A204.1 (cell line): ENCODE measurements around the gene INPP5B.
A peak's percentile ranks its signal among the peaks of the same experiment; 100 is the strongest.

ENCODE experiments used
- FAIRE-seq: peaks from 2 replicates; lab custom pipeline; 2012; peaks lifted over from hg19 to GRCh38; lab: Jason Lieb, UNC

Gene INPP5B

GRCh38 chr1:37831809-37832208 is 115.0 kb downstream of the INPP5B start:
- FAIRE-seq, result no peak

GRCh38 chr1:37831109-37831508 is 115.7 kb downstream of the INPP5B start:
- FAIRE-seq, result no peak

DNA sequence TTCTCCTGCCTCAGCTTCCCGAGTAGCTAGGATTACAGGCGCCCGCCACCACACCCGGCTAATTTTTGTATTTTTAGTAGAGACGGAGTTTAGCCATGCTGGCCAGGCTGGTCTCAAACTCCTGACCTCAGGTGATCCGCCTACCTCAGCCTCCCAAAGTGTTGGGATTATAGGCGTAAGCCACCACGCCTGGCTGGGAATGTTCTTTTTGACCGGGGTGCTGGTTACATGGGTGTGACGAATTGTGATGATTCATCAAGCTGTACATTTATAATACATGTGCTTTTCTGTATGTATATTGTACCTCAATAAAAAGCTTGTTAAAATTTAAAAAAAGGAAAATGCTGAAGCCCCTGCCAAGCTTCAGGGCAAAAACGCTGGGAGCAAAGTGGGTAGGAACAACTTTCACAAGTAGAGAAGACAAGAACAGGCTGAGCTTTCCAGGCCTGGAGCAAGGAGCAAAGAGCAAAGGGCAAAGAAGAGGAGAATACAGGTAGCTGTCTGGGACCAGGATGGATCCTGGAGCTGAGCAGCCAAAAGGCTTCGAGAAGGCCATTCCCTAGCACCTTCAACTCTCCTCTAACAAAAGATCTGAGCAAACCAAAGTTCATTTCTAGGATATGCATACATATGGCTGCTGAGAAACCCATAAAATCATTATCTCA is 118.3 kb downstream of the INPP5B start:
- no peak for FAIRE-seq

GRCh38 chr1:37825506-37825905 is 121.3 kb downstream of the INPP5B start:
- FAIRE-seq, result no peak

GRCh38 chr1:37824001-37824400 is 122.9 kb downstream of the INPP5B start:
- FAIRE-seq, result no peak

GRCh38 chr1:37822906-37823815 is 123.7 kb downstream of the INPP5B start:
- no peak for FAIRE-seq

- no peak for FAIRE-seq
These were observed 125.4 kb downstream of the INPP5B start for GRCh38 chr1:37821481-37821880.

DNA sequence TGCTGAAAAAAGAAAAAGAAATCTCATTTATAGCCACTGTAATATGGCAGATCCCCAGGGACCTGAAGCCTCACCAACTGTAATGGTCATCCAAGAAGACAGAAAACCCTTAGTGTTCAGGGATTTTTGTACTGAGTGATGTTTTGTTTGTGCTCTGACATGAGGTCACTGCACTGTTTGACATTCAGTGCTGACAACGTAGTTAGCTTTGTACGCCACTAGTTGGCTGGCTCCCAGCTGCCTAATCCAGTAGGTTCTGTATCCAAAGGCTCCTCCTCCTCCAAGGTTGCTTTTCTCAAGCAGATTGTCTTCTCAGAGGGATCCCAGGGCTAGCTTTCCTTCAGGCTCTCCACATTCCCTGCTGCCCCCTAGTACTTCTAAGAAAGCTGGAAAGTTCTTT is 129.4 kb downstream of the INPP5B start:
- FAIRE-seq, result no peak

DNA sequence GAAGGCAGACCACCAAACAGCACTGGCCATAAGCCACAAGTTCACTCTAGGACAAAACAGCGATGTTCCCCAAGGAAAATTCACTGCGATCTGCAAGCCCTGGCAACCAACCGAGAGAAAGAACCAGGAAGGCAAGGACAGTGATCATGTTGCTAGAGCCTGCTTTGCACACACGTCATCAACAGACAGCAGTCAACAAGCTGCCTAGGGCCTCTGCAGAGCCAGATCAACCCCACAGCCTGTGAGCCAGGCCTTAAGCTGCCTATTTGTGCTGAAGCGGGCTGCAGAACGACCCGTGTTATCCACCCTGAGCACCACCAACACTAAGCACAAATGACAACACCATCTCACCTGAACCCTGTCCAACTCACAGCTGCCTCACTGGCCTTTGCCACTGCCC is 132.6 kb downstream of the INPP5B start:
- FAIRE-seq, result no peak

DNA sequence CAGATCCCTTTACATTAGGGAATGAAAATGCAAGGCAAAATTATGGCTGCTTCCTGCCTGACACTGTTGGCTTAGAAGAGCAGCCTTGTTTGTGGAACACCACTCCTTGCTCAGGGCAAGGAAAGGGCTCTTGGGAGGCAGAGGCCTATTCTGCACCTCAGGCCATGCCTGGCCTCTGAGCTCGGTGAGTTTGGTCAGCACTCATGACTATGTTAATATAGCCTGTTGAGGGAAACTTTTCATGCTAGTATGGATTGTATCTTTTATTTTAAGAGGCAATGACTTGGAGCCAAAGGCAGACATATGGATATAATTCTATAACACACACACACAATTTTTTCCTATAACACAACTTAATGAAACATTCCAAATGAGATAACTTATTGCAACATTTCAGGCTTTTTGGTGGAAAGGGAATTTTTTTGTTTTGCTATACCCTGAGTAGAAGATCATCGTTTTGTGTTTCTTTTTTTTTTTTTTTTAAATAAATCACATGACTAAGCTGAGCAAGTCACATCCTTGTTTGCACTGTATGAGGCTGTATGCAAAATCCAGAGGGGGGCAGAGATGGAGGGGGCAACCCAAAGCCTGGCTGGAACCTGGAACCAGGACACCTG is 133.2 kb downstream of the INPP5B start:
- no peak for FAIRE-seq

GRCh38 chr1:37811027-37811655 is 135.7 kb downstream of the INPP5B start:
- peak; percentile 70 for FAIRE-seq
